GM12878 (cell line): ENCODE results near the gene SPESP1. TPM values are rescaled to one million over a fixed set of nuclear protein-coding genes. Genes with fewer than 3 reads are reported as not detected.

ENCODE experiments used
- polyA plus RNA-seq, 11 experiments: library from polyadenylated mRNA; depleted of rRNA in 4 of 11; unstranded in 6 of 11; stranded (reverse) in 5 of 11; fragments of >200 nt; fragmentation: Nextera tagmentation in 4 of 11; fragmentation: Illumina TruSeq in 1 of 11; extraction: Ambion mirVana in 4 of 11; extraction: Trizol in 1 of 11; gene quantifications; 1 replicate in 1 of 11; 2 replicates in 10 of 11; pipeline versions ENCODE4 v1.2.1 to v1.2.3, GENCODE V29; 2011 to 2016; ENCODE audit warnings: inconsistent platforms in 2 of 11, missing spikeins in 2 of 11, low read depth in 1 of 11
- total RNA-seq, 4 experiments: library from RNA; depleted of rRNA in 3 of 4; stranded (reverse); fragments of >200 nt in 3 of 4; fragmentation: Illumina TruSeq in 1 of 4; extraction: Trizol in 1 of 4; gene quantifications; 2 replicates each; pipeline versions ENCODE4 v1.2.1 to v1.2.3, GENCODE V29; 2013 to 2021

The SPESP1 gene
- total and polyA plus RNA-seq, 10 of the 15 experiments (the other 5 are each of a cell fraction or from before 2014, with no cell fraction given) = not detected

Other genes starting within 250 kb of the SPESP1 start
- 113 and 115 TPM in 2 replicates for gene ANP32A, start 109.6 kb upstream of the SPESP1 start, total RNA-seq (2014; rRNA removed)
- gene ANP32A, start 109.6 kb upstream of the SPESP1 start, total RNA-seq (2014; rRNA removed; fragmentation: Illumina TruSeq; extraction: Trizol) = 232 and 235 TPM in 2 replicates
- 227 and 244 TPM in 2 replicates for gene ANP32A, start 109.6 kb upstream of the SPESP1 start, total RNA-seq (2021)
- 170 and 224 TPM in 2 replicates for gene ANP32A, start 109.6 kb upstream of the SPESP1 start, polyA plus RNA-seq (2011; rRNA removed)
- 666 and 753 TPM in 2 replicates for gene ANP32A, start 109.6 kb upstream of the SPESP1 start, polyA plus RNA-seq (2014; fragmentation: Illumina TruSeq; extraction: Trizol)
- gene ANP32A, start 109.6 kb upstream of the SPESP1 start, polyA plus RNA-seq (2014; fragmentation: Nextera tagmentation; extraction: Ambion mirVana) = 10 to 100 TPM; 29.6 to 35.3 TPM
- gene ANP32A, start 109.6 kb upstream of the SPESP1 start, polyA plus RNA-seq (2014; rRNA removed) = 247 and 261 TPM in 2 replicates
- gene ANP32A, start 109.6 kb upstream of the SPESP1 start, polyA plus RNA-seq (2016; fragmentation: Nextera tagmentation; extraction: Ambion mirVana) = 100 to 1,000 TPM; 232 to 271 TPM
- gene NOX5, start 84.2 kb downstream of the SPESP1 start, total RNA-seq (2014; rRNA removed) = not detected in 2 replicates
- gene NOX5, start 84.2 kb downstream of the SPESP1 start, total RNA-seq (2014; rRNA removed; fragmentation: Illumina TruSeq; extraction: Trizol) = not detected in 2 replicates
- not detected in 2 replicates for gene NOX5, start 84.2 kb downstream of the SPESP1 start, total RNA-seq (2021)
- not detected in 2 replicates for gene NOX5, start 84.2 kb downstream of the SPESP1 start, polyA plus RNA-seq (2011; rRNA removed)
- gene NOX5, start 84.2 kb downstream of the SPESP1 start, polyA plus RNA-seq (2014; fragmentation: Illumina TruSeq; extraction: Trizol) = not detected in 2 replicates
- not detected for gene NOX5, start 84.2 kb downstream of the SPESP1 start, polyA plus RNA-seq (2014; fragmentation: Nextera tagmentation; extraction: Ambion mirVana)
- not detected in 2 replicates for gene NOX5, start 84.2 kb downstream of the SPESP1 start, polyA plus RNA-seq (2014; rRNA removed)
- not detected for gene NOX5, start 84.2 kb downstream of the SPESP1 start, polyA plus RNA-seq (2016; fragmentation: Nextera tagmentation; extraction: Ambion mirVana)
- 2.1 and 2.9 TPM in 2 replicates for gene GLCE, start 230.1 kb downstream of the SPESP1 start, total RNA-seq (2014; rRNA removed)
- 2.5 and 3.2 TPM in 2 replicates for gene GLCE, start 230.1 kb downstream of the SPESP1 start, total RNA-seq (2014; rRNA removed; fragmentation: Illumina TruSeq; extraction: Trizol)
- 2.1 and 2.8 TPM in 2 replicates for gene GLCE, start 230.1 kb downstream of the SPESP1 start, total RNA-seq (2021)
- 11.9 and 15.5 TPM in 2 replicates for gene GLCE, start 230.1 kb downstream of the SPESP1 start, polyA plus RNA-seq (2011; rRNA removed)
- gene GLCE, start 230.1 kb downstream of the SPESP1 start, polyA plus RNA-seq (2014; fragmentation: Illumina TruSeq; extraction: Trizol) = 3.5 and 4.1 TPM in 2 replicates
- 1 to 10 TPM; 2.2 to 3.0 TPM for gene GLCE, start 230.1 kb downstream of the SPESP1 start, polyA plus RNA-seq (2014; fragmentation: Nextera tagmentation; extraction: Ambion mirVana)
- 1.8 and 2.7 TPM in 2 replicates for gene GLCE, start 230.1 kb downstream of the SPESP1 start, polyA plus RNA-seq (2014; rRNA removed)
- gene GLCE, start 230.1 kb downstream of the SPESP1 start, polyA plus RNA-seq (2016; fragmentation: Nextera tagmentation; extraction: Ambion mirVana) = 1 to 10 TPM; 2.2 to 3.7 TPM